Rectal smooth muscle tissue (tissue), 1 donor: ENCODE measurements around the gene FSHR.

ENCODE experiments used
- H3K27ac ChIP-seq: one replicate; pipeline ENCODE4 v1.7.0; 2013; ENCODE audit warnings: low read depth, low read length, inconsistent platforms
- H3K27me3 ChIP-seq: one replicate; pipeline ENCODE4 v1.7.0; 2013; ENCODE audit warnings: low read length; ENCODE audit not compliant: control insufficient read depth, insufficient read depth
- H3K36me3 ChIP-seq: one replicate; pipeline ENCODE4 v1.7.0; 2013; ENCODE audit warnings: low read length; ENCODE audit not compliant: control insufficient read depth, insufficient read depth
- H3K4me1 ChIP-seq: one replicate; pipeline ENCODE4 v1.7.0; 2013; ENCODE audit warnings: low read length; ENCODE audit not compliant: control insufficient read depth, insufficient read depth
- H3K4me3 ChIP-seq: one replicate; pipeline ENCODE4 v1.7.0; 2013; ENCODE audit warnings: low read length
- H3K9ac ChIP-seq: one replicate; pipeline ENCODE4 v1.7.0; 2013; ENCODE audit warnings: low read length

The FSHR gene

DNA sequence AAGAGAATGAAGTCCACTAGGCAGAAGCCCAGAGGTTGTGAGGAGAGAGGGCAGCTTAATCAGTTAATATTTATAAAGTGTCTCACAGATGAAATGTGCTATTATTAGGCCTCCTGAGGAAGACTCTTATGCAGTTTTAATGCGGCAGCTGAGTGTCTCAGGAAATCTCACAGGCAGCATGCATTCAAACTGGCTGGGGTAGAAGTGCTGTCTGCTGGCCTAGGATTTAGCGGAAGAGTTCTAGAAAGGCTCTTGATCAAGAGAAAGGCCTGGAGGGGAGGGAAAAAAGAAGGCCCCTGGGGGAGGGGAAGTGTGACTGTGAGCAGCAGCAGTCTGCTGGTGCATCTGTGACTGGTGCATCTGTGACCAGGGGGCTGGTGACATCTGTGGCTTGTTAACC, 133.0 kb downstream of the FSHR start:
- no peaks in the 10 kb centered on the region for H3K36me3 ChIP-seq
- no peaks in the 10 kb centered on the region for H3K27me3 ChIP-seq
- H3K9ac ChIP-seq: no peak overlapping the region
- H3K4me1 ChIP-seq: no peaks in the 10 kb centered on the region
- H3K4me3 ChIP-seq: no peak overlapping the region
- H3K27ac ChIP-seq: no peak overlapping the region

DNA sequence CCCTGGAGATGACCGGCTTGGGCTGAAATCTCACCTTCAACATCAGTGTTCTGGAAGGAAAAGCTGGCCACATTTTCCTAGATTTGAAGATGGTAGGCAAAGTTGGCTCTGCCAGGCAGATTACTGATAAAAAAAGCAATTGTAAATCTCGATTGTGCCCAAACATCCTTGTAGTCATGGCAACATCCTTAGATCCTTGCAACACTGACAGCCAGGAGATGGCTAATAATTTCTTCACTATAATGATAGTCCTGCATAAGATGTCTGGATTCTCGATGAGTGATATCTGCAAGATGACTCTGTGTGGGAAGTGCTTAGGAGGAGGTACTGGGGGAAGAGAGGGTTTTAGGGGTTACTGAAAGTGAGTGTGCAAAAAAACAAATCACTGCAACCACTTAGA, 149.1 kb downstream of the FSHR start:
- Histone ChIP-seq H3K27me3 (no peaks in the 10 kb centered on the region), H3K4me1 (no peaks in the 10 kb centered on the region), H3K36me3 (no peaks in the 10 kb centered on the region), H3K9ac (no peak overlapping the region), H3K27ac (no peak overlapping the region), H3K4me3 (no peak overlapping the region)

DNA sequence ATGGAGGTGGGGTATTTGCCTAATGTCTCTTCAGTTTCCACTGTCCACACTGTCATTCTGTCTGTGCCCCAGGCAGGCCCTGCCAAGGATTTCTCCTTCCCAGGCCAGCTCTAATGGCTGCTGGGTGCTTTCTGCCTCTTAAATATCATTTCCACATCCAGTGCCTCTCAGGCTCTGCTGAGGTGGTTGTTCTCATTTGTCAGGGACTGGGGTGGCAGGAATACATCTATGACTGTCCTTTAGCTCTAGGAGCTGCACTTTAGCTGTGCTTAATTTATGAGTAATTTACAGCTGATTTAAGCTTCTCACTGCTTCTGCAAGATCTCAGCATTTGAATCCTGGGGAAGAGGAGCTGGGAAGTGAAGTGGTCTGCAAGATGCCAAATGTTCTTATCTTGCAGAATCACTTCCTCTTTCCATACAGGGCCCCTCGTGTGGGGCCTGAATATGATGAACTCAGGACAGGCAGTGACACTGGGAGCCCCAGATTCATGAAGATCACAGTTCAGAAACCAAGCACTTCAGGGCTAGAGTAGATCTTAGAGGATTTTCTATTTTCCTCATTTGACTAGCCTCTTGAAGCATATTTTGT, 150.2 kb downstream of the FSHR start:
- no peak overlapping the region for H3K4me3 ChIP-seq

DNA sequence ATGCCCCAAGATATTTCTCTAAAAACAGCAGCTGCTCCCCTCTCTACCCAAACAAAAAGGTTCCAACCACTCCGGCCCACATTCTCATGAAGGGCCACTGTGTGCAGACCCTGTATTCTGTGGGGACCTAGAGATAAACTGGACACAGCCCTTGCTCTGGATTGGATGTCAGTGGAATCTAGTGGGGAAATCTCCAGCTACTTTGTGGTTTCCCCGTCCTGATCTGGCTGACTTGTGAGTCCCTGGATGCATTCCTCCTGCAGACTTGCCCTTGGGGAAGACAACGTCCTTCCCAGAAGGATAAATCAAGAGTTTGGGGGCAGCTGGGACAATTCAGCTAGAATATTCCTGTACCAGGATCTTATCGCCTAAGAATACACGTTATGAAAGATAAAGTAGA, 151.1 kb downstream of the FSHR start:
- no peaks in the 10 kb centered on the region for H3K27me3 ChIP-seq
- no peak overlapping the region for H3K4me3 ChIP-seq
- H3K4me1 ChIP-seq: no peaks in the 10 kb centered on the region
- H3K9ac ChIP-seq: no peak overlapping the region
- no peak overlapping the region for H3K27ac ChIP-seq
- no peaks in the 10 kb centered on the region for H3K36me3 ChIP-seq

More for the DNA sequence above, 150.2 kb downstream of the FSHR start:
- Histone ChIP-seq H3K9ac (no peak overlapping the region), H3K27ac (no peak overlapping the region), H3K27me3 (no peaks in the 10 kb centered on the region), H3K36me3 (no peaks in the 10 kb centered on the region), H3K4me1 (no peaks in the 10 kb centered on the region)

DNA sequence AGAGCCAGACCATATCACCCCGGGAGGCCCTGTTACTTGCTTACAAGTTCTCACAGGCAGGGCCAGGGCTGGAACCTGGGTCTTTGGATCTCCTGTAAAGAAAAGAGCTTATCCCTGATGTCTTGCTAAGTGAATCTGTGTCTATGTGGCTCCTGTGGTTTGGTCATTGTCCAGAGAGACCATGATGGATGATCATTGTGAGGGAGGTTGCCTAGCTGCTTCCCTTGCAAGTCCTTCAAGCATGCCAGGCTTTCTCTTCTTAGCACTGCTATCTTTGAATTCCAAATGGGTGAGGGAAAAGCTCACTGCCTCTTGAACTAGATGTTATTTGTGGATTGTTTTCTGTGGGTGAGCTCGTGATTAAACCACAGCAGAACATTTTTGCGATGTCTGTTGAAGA, 151.6 kb downstream of the FSHR start:
- H3K9ac ChIP-seq: no peak overlapping the region
- no peaks in the 10 kb centered on the region for H3K27me3 ChIP-seq
- no peaks in the 10 kb centered on the region for H3K4me1 ChIP-seq
- H3K27ac ChIP-seq: no peak overlapping the region
- no peak overlapping the region for H3K4me3 ChIP-seq
- H3K36me3 ChIP-seq: no peaks in the 10 kb centered on the region

DNA sequence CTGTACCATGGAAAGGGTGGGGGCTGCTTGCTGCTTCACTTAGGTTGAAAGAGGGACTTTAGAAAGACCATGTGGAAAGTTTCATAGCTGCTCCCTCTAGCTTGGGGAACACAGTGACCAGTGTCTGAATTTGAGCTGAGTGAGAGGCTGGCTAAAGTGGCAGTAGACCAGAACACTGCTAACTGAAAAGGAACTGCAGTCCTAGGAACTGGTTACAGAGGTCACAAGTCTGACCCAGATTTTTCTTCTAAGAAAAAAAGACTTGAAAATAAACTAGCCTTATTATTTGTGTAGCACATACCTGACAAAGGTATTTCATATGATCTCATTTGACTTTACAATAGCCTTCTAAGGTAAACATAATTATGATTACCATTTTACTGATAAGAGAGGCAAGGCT, 153.6 kb downstream of the FSHR start:
- Histone ChIP-seq H3K4me1 (no peaks in the 10 kb centered on the region), H3K27ac (no peak overlapping the region), H3K36me3 (no peaks in the 10 kb centered on the region), H3K9ac (no peak overlapping the region), H3K27me3 (no peaks in the 10 kb centered on the region), H3K4me3 (no peak overlapping the region)

DNA sequence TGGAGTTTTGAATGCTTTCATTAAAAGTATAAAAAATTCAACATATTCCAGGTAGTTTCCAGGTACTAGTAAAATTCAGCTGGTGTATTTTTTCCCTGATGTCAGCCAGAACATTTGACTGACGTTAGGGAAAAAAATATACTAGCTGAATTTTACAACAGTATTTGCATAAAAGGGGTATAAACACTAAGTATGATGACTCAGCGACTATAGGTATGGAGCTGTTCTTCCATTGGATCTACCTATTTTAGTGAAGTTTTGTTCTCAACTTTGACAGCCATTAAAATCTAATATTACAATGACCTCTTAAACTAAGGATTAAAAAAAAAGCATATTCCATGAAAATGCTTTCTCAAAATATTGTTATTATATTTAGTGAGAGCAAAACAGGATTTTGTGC, 155.9 kb downstream of the FSHR start:
- Histone ChIP-seq H3K4me1 (no peaks in the 10 kb centered on the region), H3K4me3 (no peak overlapping the region), H3K9ac (no peak overlapping the region), H3K27me3 (no peaks in the 10 kb centered on the region), H3K36me3 (no peaks in the 10 kb centered on the region), H3K27ac (no peak overlapping the region)

DNA sequence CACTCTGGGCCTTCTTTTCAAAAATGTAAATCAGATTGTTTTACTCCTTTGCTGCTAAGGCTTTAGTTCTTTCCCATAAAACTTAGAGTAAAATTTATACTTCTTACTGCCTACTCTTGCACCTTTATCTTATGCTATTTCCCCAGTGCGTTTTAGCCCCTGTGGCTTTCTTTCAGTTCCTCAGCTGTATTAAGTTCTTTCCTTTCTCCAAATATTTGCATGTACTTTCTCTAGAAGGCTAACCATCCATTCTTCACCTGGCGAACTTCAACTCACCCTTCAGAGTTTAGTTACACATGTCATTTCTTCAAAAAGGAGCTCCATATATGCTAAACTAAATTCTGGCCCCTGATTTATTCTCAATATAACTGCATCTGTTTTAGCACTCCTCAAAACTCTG, 160.7 kb downstream of the FSHR start:
- Histone ChIP-seq H3K4me3 (no peak overlapping the region), H3K27me3 (no peaks in the 10 kb centered on the region), H3K36me3 (no peaks in the 10 kb centered on the region), H3K9ac (no peak overlapping the region), H3K27ac (no peak overlapping the region), H3K4me1 (no peaks in the 10 kb centered on the region)

DNA sequence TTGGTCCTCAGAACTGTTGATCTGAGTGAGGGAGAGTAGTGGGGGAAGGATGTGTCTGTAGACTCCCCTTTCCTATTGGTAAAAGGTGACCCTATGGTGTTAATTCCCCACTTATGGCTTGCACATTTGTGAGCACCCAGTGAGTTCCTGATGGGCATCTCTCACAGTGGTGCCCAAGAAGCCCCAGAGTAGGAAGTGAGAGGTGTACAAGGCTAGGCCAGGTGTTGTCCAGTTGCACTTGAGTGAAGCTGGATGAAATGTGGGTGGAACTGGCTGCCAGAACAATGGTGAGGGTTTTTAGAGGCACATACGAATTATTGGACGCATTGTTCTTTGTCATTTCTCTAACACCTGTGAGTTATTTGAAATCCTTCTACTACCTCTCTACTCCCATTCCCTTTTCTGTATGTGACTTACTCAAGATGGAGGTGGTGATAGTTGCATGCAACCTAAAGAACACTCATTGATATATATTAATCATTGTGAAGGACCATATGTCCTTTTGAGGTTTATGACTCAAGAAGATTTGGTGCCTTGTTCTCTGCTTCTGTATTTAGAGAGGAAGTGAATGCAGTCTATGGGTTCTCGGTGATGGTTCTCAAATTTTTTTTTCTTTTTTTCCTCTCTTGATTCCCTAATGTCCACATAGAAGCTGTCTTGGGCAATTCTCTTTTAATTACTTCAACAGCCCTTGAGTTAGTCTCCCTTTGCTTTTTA, 162.7 kb downstream of the FSHR start:
- Histone ChIP-seq H3K27me3 (no peaks in the 10 kb centered on the region), H3K4me3 (no peak overlapping the region), H3K36me3 (no peaks in the 10 kb centered on the region), H3K4me1 (no peaks in the 10 kb centered on the region), H3K27ac (no peak overlapping the region), H3K9ac (no peak overlapping the region)

DNA sequence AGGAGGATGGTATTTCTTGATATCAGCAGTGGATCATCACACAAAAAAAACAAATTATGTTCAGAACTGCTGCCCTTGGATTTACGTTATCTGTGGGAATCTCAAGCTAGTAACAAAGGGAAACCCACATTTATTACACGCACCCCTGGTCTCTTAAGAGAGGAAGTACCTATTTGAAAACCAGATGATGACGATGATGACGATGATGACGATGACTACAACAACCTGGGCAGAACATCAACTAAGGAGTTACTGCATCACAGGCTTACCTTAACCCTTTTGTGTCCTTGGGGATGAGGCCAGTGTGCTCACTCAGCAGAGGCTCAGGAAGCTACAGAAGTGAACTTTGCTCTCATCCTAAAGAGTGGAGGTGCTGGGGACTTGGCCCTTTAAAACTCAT, 169.4 kb downstream of the FSHR start:
- Histone ChIP-seq H3K9ac (no peak overlapping the region), H3K36me3 (no peaks in the 10 kb centered on the region), H3K27ac (no peak overlapping the region)

DNA sequence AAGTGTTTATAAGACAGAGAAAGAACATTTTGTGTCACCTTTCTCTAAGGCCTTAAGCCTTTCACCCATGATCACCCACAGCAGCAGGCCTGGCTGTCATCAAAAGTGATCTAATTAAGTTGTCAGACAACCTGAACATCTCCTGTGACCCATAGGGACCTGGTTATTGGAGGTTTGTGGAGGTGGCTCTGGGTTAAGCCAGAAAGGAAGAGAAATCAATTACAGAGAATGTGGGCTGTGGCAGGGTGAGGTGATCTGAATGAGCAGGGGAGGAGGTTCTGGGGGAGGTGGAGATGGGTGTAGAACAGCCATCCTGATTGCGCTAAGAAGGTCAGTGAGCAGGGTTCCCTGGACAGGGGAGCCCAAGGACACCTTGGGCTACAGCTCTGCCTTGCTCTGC, 170.8 kb downstream of the FSHR start:
- Histone ChIP-seq H3K27me3 (no peaks in the 10 kb centered on the region), H3K4me3 (no peak overlapping the region), H3K9ac (no peak overlapping the region), H3K36me3 (no peaks in the 10 kb centered on the region), H3K4me1 (no peaks in the 10 kb centered on the region), H3K27ac (no peak overlapping the region)

More for the DNA sequence above, 169.4 kb downstream of the FSHR start:
- Histone ChIP-seq H3K27me3 (no peaks in the 10 kb centered on the region), H3K4me3 (no peak overlapping the region), H3K4me1 (no peaks in the 10 kb centered on the region)

DNA sequence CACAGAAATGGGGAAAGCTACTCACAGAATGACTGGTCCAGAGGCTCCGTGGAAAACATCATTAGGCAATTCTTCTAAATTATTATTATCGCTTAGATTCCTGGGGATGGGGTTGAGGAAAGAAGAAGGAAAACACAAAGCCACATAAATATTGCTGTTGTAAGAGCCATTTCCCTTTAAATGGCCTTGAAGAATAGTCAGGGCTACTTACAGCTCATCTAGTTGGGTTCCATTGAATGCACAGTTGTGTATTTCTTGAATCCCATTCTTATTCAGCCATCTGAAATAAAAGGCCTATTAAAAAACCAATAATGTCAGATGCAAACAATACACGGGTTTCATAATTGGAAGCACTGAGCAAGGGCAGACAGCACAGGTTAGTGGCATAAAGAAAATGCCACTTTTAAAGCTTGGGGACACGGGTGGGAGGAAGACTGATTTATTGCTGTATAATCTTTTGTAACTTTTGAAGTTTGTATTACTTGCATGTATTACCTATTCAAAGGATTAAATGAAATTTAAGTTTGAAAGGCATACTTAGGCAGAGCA, 171.4 kb downstream of the FSHR start:
- Histone ChIP-seq H3K4me3 (no peak overlapping the region), H3K27ac (no peak overlapping the region), H3K27me3 (no peaks in the 10 kb centered on the region), H3K36me3 (no peaks in the 10 kb centered on the region), H3K4me1 (no peaks in the 10 kb centered on the region), H3K9ac (no peak overlapping the region)

DNA sequence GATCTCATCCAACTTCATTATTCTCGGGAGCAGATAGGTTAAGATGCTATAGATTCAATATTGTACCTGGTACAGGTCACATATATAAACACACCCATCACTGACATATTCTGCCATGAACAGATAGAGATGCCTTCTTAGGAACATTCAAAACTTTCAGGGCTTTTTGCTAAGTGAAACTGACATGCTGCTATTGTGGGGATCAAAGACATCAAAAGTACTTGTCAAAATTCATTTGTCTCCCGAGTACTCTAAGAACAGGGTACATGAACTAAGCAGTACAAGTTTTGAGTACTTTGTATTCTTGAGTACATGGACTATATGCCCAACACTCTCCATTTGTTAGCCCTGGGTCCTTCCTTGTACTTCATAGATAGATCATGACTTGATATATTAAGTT, 173.5 kb downstream of the FSHR start:
- Histone ChIP-seq H3K27ac (no peak overlapping the region), H3K36me3 (no peaks in the 10 kb centered on the region), H3K4me1 (no peaks in the 10 kb centered on the region), H3K4me3 (no peak overlapping the region), H3K9ac (no peak overlapping the region), H3K27me3 (no peaks in the 10 kb centered on the region)
